NAMALWA (cell line): Measurements from ENCODE around the gene GET3.
"Not testable (repeated sequence)": the region's sequence is repeated elsewhere in the genome, so short reads cannot be mapped to it uniquely, and the experiment has no call there.

Experiments
- DNase-seq: peaks from one replicate; pipeline ENCODE4 v3.0.0-alpha.2; 2015; ENCODE audit warnings: low spot score

Gene GET3

GRCh38 chr19:12792051-12792852, 55.0 kb downstream of the GET3 start:
- DNase-seq = peak; percentile 90

DNA sequence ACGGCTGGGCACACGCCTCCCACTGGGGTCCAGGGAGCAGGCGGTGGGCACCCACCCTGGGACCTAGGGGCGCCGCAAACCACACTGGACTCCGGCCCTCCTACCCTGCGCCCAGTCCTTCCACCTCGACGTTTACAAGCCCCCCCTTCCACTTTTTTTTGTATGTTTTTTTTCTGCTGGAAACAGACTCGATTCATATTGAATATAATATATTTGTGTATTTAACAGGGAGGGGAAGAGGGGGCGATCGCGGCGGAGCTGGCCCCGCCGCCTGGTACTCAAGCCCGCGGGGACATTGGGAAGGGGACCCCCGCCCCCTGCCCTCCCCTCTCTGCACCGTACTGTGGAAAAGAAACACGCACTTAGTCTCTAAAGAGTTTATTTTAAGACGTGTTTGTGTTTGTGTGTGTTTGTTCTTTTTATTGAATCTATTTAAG, 55.6 kb downstream of the GET3 start:
- no peak for DNase-seq

GRCh38 chr19:12793290-12794195, 56.2 kb downstream of the GET3 start:
- peak; percentile 95 for DNase-seq

DNA sequence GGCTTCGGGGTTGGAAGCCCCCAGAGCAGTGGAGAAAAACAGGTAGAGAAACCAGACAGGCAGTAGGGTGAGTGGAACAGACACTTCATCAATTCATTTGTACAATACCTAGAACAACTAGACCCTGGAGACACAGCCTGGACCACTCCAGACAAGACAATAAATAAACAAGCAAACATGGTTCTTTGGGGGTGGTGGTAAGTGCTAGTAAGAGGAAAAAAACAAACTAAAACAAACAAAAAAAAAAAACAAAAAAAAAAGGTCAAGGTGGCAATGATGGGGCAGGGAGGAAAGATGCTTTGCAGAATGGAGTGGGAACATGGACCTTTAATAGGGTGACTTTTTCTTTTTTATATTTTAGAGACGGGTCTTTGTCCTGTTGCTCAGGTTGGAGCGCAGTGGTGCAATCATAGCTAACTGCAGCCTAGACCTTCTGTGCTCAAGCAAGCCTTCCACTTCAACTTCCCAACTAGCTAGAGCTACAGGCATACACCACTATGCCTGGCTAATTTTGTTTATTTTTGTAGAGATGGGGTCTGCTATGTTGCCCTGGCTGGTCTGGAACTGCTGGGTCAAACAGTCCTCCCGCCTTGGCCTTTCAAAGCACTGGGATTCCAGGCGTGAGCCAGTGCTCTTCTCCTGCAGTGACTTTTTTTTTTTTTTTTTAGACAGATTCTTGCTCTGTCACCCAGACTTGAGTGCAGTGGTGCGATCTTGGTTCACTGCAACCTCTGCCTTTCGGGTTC, 57.1 kb downstream of the GET3 start:
- no peak for DNase-seq

- no peak for DNase-seq
These were observed 57.7 kb downstream of the GET3 start for GRCh38 chr19:12794971-12795381.

DNA sequence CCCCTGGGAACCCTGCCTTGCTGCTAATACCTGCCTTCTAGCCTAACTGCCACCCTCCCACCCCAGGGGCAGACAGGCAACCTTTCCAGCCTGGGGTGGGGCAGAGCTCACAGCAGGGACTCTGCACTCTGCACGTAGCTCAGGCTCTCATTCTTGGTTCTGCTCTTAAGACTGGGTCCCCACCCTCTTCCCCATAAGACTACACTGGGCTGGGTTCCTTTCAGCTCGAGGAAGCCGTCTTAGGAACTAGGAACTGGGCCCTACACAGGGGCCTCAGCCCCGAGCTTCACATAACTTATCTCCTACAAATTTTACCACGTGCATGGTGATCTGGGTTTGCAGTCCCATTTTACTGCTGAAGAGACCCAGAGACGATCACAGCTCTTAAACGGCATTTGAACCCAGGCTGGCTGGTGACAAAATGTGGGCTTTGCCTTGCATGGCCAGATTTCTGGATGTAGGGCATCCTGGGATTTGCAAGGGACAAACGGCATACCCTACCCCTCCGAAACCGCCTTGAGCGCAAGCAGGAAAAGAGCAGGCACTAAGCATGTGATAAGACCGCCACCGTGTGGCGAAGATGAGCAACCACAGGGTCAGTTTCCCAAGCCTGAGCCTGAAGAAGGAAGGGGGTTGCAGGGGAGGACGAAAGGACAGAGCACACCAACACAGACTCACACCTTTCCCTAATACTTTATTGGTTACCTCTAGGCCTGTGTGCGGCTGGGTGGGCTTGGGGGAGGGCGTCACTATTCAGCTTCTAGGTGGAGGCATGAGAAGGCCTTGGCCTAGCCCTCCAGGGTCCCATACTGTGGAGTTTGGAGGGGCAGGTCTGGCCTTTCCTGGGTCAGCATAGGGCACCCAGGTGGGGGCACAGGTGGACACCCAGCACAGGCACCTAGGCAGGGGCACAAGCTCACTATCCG, 59.1 kb downstream of the GET3 start:
- peak; percentile 89 for DNase-seq

DNA sequence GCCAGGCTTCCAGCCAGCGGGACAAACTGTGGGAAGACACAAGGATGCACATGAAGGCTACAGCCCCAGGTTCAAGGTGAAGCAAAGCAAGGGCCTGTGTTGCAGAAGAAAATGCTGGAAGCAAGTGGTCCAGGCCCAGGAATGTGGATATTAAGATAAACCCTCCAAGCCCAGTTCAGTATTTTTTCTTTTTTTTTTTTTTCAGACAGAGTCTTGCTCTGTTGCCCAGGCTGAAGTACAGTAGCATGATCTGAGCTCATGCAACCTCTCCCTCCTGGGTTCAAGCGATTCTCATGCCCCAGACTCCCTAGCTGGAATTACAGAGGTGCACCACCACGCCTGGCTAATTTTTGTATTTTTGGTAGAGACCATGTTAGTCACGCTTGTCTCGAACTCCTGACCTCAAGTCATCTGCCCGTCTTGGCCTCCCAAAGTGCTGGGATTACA, 59.9 kb downstream of the GET3 start:
- DNase-seq = no peak

- DNase-seq = not testable (repeated sequence)
These were observed 60.3 kb downstream of the GET3 start for GRCh38 chr19:12797607-12798006.
